Activated CD8-positive, alpha-beta T cell treated with anti-CD3 and anti-CD28 coated beads for 36 hours (primary cell): ENCODE measurements around the gene HERC2. TPM values are rescaled to one million over a fixed set of nuclear protein-coding genes. Genes with fewer than 3 reads are reported as not detected.

Source experiments
- ATAC-seq: fragments of 200-7000 bp; cut with Tn5 transposase; one replicate; pipeline ENCODE4 v1.10.0; 2021; ENCODE audit warnings: mild to moderate bottlenecking, moderate library complexity
- CTCF ChIA-PET: fragments of 350-600 bp; sonication (Branson Sonifier 250); formaldehyde crosslinking; loops from one replicate; lab custom pipeline; 2021; ENCODE audit warnings: antibody characterized with exemption; lab: Charles Lee
- POLR2A ChIA-PET: fragments of 350-600 bp; sonication (Branson Sonifier 250); formaldehyde crosslinking; loops from one replicate; lab custom pipeline; 2021; ENCODE audit warnings: antibody characterized with exemption; lab: Charles Lee
- DNase-seq: peaks from one replicate; pipeline ENCODE4 v3.0.0-alpha.2; 2020
- H3K27ac Mint-ChIP-seq: one replicate; pipeline ENCODE4 v1.8.0; 2021; ENCODE audit warnings: mild to moderate bottlenecking, mixed read lengths
- H3K27me3 Mint-ChIP-seq: one replicate; pipeline ENCODE4 v1.8.0; 2021; ENCODE audit warnings: mixed read lengths
- H3K36me3 Mint-ChIP-seq: one replicate; pipeline ENCODE4 v1.8.0; 2021; ENCODE audit warnings: low read depth, mixed read lengths
- H3K4me1 Mint-ChIP-seq: one replicate; pipeline ENCODE4 v1.8.0; 2021; ENCODE audit warnings: low read depth, mixed read lengths
- H3K4me3 Mint-ChIP-seq: one replicate; pipeline ENCODE4 v1.8.0; 2021; ENCODE audit warnings: mild to moderate bottlenecking, moderate library complexity, mixed read lengths
- H3K9me3 Mint-ChIP-seq: one replicate; pipeline ENCODE4 v1.8.0; 2021; ENCODE audit warnings: mixed read lengths
- intact Hi-C: fragments of 100-400 bp; cut with micrococcal nuclease; formaldehyde crosslinking; loops from one replicate; pipeline ENCODE4 v1.10.0; 2022
- total RNA-seq, 2 experiments: library from RNA; stranded (reverse); gene quantifications; one replicate each; pipeline ENCODE4 v1.2.3, GENCODE V29; 2021
- TF ChIP-seq, protein P1 (sequence below): fragments of 200-600 bp; IDR thresholded peaks from one replicate; pipeline ENCODE4 v1.8.0; 2022; ENCODE audit warnings: antibody characterized with exemption, mild to moderate bottlenecking

Gene HERC2
- total RNA-seq, 2 experiments from 2014 or later, result 29.5 to 32.3 TPM

GRCh38 chr15:28262438-28262837 is 59.5 kb downstream of the HERC2 start:
- intact Hi-C loops, result no loop called here
- no peak for DNase-seq
- Mint-ChIP-seq H3K4me1 (peaks cover 3% of the 10 kb centered on the region), H3K27me3 (no peaks in the 10 kb centered on the region), H3K4me3 (no peak overlapping the region), H3K27ac (no peak overlapping the region), H3K36me3 (peaks cover 24% of the 10 kb centered on the region), H3K9me3 (no peaks in the 10 kb centered on the region)
- ChIA-PET POLR2A (no interaction called here), CTCF (no interaction called here)
- no peak for ATAC-seq
- TF ChIP-seq, protein P1, sequence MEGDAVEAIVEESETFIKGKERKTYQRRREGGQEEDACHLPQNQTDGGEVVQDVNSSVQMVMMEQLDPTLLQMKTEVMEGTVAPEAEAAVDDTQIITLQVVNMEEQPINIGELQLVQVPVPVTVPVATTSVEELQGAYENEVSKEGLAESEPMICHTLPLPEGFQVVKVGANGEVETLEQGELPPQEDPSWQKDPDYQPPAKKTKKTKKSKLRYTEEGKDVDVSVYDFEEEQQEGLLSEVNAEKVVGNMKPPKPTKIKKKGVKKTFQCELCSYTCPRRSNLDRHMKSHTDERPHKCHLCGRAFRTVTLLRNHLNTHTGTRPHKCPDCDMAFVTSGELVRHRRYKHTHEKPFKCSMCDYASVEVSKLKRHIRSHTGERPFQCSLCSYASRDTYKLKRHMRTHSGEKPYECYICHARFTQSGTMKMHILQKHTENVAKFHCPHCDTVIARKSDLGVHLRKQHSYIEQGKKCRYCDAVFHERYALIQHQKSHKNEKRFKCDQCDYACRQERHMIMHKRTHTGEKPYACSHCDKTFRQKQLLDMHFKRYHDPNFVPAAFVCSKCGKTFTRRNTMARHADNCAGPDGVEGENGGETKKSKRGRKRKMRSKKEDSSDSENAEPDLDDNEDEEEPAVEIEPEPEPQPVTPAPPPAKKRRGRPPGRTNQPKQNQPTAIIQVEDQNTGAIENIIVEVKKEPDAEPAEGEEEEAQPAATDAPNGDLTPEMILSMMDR, result no peak

- TF ChIP-seq, protein P1, result no peak
- peaks cover 3% of the 10 kb centered on the region for H3K4me1 Mint-ChIP-seq
- intact Hi-C loops, result no loop called here
- DNase-seq (no peak), ATAC-seq (no peak)
- no peaks in the 10 kb centered on the region for H3K27me3 Mint-ChIP-seq
- ChIA-PET POLR2A (no interaction called here), CTCF (no interaction called here)
- H3K9me3 Mint-ChIP-seq, result no peaks in the 10 kb centered on the region
- H3K36me3 Mint-ChIP-seq, result peaks cover 20% of the 10 kb centered on the region
- no peak overlapping the region for H3K27ac Mint-ChIP-seq
- H3K4me3 Mint-ChIP-seq, result no peak overlapping the region
These were observed 61.3 kb downstream of the HERC2 start for GRCh38 chr15:28260722-28261121.

DNA sequence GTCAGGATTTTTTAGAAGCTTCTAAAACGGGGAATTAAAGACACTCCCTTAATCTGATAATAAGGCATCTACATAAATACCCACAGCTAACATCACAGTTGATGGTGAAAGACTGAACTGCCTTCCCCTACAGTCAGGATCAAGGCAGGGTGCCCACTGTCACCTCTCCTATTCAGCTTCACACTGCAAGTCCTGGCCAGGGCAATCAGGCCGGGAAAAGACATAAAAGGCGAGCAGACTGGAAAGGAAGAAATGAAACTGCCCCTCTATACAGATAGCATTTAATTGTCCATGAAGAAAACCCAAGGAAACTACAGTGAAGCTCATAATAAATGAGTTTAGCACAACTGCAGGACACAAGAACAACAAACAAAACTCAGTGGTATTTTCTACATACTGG is 61.7 kb downstream of the HERC2 start:
- Mint-ChIP-seq H3K9me3 (no peaks in the 10 kb centered on the region), H3K4me1 (peaks cover 3% of the 10 kb centered on the region), H3K27me3 (no peaks in the 10 kb centered on the region), H3K36me3 (peaks cover 22% of the 10 kb centered on the region), H3K4me3 (no peak overlapping the region), H3K27ac (no peak overlapping the region)
- ChIA-PET CTCF (no interaction called here), POLR2A (no interaction called here)
- TF ChIP-seq, protein P1, result no peak
- DNase-seq, result no peak
- no peak for ATAC-seq
- intact Hi-C loops, result no loop called here

- ATAC-seq (no peak), DNase-seq (no peak)
- TF ChIP-seq, protein P1, result no peak
- Mint-ChIP-seq H3K4me3 (no peak overlapping the region), H3K27me3 (no peaks in the 10 kb centered on the region), H3K4me1 (peaks cover 2% of the 10 kb centered on the region), H3K27ac (no peak overlapping the region), H3K36me3 (peaks cover 32% of the 10 kb centered on the region), H3K9me3 (no peaks in the 10 kb centered on the region)
- POLR2A ChIA-PET, result interaction anchor here (0.6 kb wide), 1 partner anchor 11 kb away, joined by 3 read pairs; no protein-coding TSS in a partner anchor
- intact Hi-C loops, result no loop called here
- CTCF ChIA-PET, result no interaction called here
These were observed 66.0 kb downstream of the HERC2 start for GRCh38 chr15:28255965-28256364.

- H3K27me3 Mint-ChIP-seq, result no peaks in the 10 kb centered on the region
- H3K9me3 Mint-ChIP-seq, result no peaks in the 10 kb centered on the region
- intact Hi-C loops, result no loop called here
- no peak overlapping the region for H3K27ac Mint-ChIP-seq
- DNase-seq (no peak), ATAC-seq (no peak)
- ChIA-PET POLR2A (no interaction called here), CTCF (no interaction called here)
- H3K4me3 Mint-ChIP-seq, result no peak overlapping the region
- peaks cover 41% of the 10 kb centered on the region for H3K36me3 Mint-ChIP-seq
- no peaks in the 10 kb centered on the region for H3K4me1 Mint-ChIP-seq
- TF ChIP-seq, protein P1, result no peak
These were observed 69.1 kb downstream of the HERC2 start for GRCh38 chr15:28252831-28253230.
